MM.1S (cell line): ENCODE results near the gene NUP153.
A peak's percentile ranks its signal among the peaks of the same experiment; 100 is the strongest.

Experiments
- DNase-seq: peaks from one replicate; pipeline ENCODE4 v3.0.0-alpha.2; 2015
- H2AFZ ChIP-seq: fragments of 300-600 bp; sonication (generic); 2 replicates; pipeline ENCODE4 v1.6.0; 2016; ENCODE audit warnings: antibody characterized with exemption, low read length
- H3F3A ChIP-seq: fragments of 300-600 bp; sonication (generic); 2 replicates; pipeline ENCODE4 v1.6.1; 2016; ENCODE audit warnings: mild to moderate bottlenecking, antibody characterized with exemption, low read length, moderate library complexity, mixed read lengths; ENCODE audit not compliant: insufficient read depth
- H3K27ac ChIP-seq: fragments of 300-600 bp; sonication (generic); 2 replicates; pipeline ENCODE4 v1.5.1; 2016; ENCODE audit warnings: mild to moderate bottlenecking, low read length
- H3K27me3 ChIP-seq: fragments of 300-600 bp; sonication (generic); replicated peaks from 2 replicates; pipeline ENCODE4 v1.6.0; 2016; ENCODE audit warnings: low read length; ENCODE audit not compliant: insufficient read depth
- H3K36me3 ChIP-seq: fragments of 300-600 bp; sonication (generic); replicated peaks from 2 replicates; pipeline ENCODE4 v1.6.1; 2016; ENCODE audit warnings: mild to moderate bottlenecking, low read length, mixed read lengths; ENCODE audit not compliant: insufficient read depth
- H3K4me1 ChIP-seq: fragments of 300-600 bp; sonication (generic); 2 replicates; pipeline ENCODE4 v1.6.1; 2016; ENCODE audit warnings: low read length, mixed read lengths
- H3K4me2 ChIP-seq: fragments of 300-600 bp; sonication (generic); 2 replicates; pipeline ENCODE4 v1.6.0; 2016; ENCODE audit warnings: low read depth, low read length
- H3K4me3 ChIP-seq: fragments of 300-600 bp; sonication (generic); 2 replicates; pipeline ENCODE4 v1.5.1; 2016; ENCODE audit warnings: low read length, mixed read lengths
- H3K79me2 ChIP-seq: fragments of 300-600 bp; sonication (generic); 2 replicates; pipeline ENCODE4 v1.6.1; 2016; ENCODE audit warnings: mixed run types, low read length, mixed read lengths
- H3K9ac ChIP-seq: fragments of 300-600 bp; sonication (generic); 2 replicates; pipeline ENCODE4 v1.6.1; 2016; ENCODE audit warnings: low read length, mixed read lengths
- H3K9me2 ChIP-seq: fragments of 300-600 bp; sonication (generic); replicated peaks from 2 replicates; pipeline ENCODE4 v1.6.1; 2016; ENCODE audit warnings: mild to moderate bottlenecking, low read length, mixed read lengths; ENCODE audit not compliant: insufficient read depth
- H3K9me3 ChIP-seq: fragments of 300-600 bp; sonication (generic); replicated peaks from 2 replicates; pipeline ENCODE4 v1.6.1; 2016; ENCODE audit warnings: mild to moderate bottlenecking, low read length, mixed read lengths; ENCODE audit not compliant: insufficient read depth
- H4K20me1 ChIP-seq: fragments of 300-600 bp; sonication (generic); 2 replicates; pipeline ENCODE4 v1.6.1; 2016; ENCODE audit warnings: mild to moderate bottlenecking, low read length, moderate library complexity, mixed read lengths; ENCODE audit not compliant: insufficient read depth
- CTCF ChIP-seq: fragments of 300-600 bp; sonication (generic); IDR thresholded peaks from 2 replicates; pipeline ENCODE4 v1.5.1; 2016; ENCODE audit warnings: antibody characterized with exemption, low read length, mixed read lengths
- EZH2 ChIP-seq: fragments of 300-600 bp; sonication (generic); optimal IDR thresholded peaks from 2 replicates; pipeline ENCODE3; 2017; ENCODE audit warnings: low read depth, mild to moderate bottlenecking, antibody characterized with exemption, low read length, mixed read lengths
- EZH2phosphoT487 ChIP-seq: fragments of 300-600 bp; sonication (generic); IDR thresholded peaks from 2 replicates; pipeline ENCODE4 v1.6.1; 2018; ENCODE audit warnings: antibody characterized with exemption, low read length

Gene NUP153

GRCh38 chr6:17632934-17633333, 73.8 kb downstream of the NUP153 start:
- Histone ChIP-seq H3K27me3 (no peaks in the 10 kb centered on the region), H3K4me3 (no peak overlapping the region), H3K79me2 (peaks cover 74% of the 10 kb centered on the region), H3F3A (peaks cover 18% of the 10 kb centered on the region), H3K9me3 (no peaks in the 10 kb centered on the region), H3K9me2 (no peaks in the 10 kb centered on the region), H2AFZ (no peak overlapping the region), H3K27ac (no peak overlapping the region), H3K4me1 (peaks cover 27% of the 10 kb centered on the region), H3K9ac (no peak overlapping the region), H3K36me3 (no peaks in the 10 kb centered on the region; the same call in 1 of the 2 replicates), H3K4me2 (no peak overlapping the region), H4K20me1 (peaks cover 3% of the 10 kb centered on the region; the same call in 1 of the 2 replicates)
- TF ChIP-seq EZH2 (no peak), CTCF (no peak), EZH2phosphoT487 (no peak)
- DNase-seq, result no peak

DNA sequence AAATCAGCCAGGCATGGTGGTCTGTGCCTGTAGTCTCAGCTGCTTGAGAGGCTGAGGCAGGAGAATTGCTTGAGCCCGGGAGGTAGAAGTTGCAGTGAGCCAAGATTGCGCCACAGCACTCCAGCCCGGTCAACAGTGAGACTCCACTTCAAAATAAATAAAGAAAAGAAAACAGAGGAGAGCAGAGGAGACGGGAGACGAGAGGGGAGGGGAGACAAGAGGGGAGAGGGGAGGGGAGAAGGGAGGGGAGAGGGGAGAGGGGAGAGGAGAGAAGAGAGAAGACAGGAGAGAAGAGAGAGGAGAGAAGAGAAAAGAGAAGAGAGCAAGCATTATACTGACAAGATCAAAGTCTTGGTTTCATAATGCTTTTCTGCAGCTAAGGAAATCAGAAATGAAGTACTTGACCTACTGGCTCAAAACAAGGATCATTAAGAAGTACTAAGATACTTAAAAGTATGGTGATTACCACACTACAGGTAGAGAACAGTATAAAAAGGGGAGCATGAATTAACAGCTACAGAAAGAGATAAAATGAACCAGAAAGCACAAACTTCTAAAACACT, 76.1 kb downstream of the NUP153 start:
- H3K36me3 ChIP-seq, result peaks cover 9% of the 10 kb centered on the region; the same call in 1 of the 2 replicates
- no peak overlapping the region for H2AFZ ChIP-seq
- H3F3A ChIP-seq, result peaks cover 18% of the 10 kb centered on the region
- no peaks in the 10 kb centered on the region for H3K27me3 ChIP-seq
- peaks cover 6% of the 10 kb centered on the region; the same call in 1 of the 2 replicates for H4K20me1 ChIP-seq
- H3K4me1 ChIP-seq, result peaks cover 29% of the 10 kb centered on the region
- H3K9me3 ChIP-seq, result no peaks in the 10 kb centered on the region
- H3K9me2 ChIP-seq, result no peaks in the 10 kb centered on the region
- TF ChIP-seq EZH2 (no peak), CTCF (no peak), EZH2phosphoT487 (no peak)
- no peak overlapping the region for H3K27ac ChIP-seq
- H3K4me2 ChIP-seq, result no peak overlapping the region
- no peak for DNase-seq
- H3K9ac ChIP-seq, result no peak overlapping the region
- H3K4me3 ChIP-seq, result no peak overlapping the region
- peaks cover 75% of the 10 kb centered on the region for H3K79me2 ChIP-seq

- no peak overlapping the region for H3K9ac ChIP-seq
- peaks cover 6% of the 10 kb centered on the region; the same call in 1 of the 2 replicates for H4K20me1 ChIP-seq
- H3K9me3 ChIP-seq, result no peaks in the 10 kb centered on the region
- peaks cover 10% of the 10 kb centered on the region; the same call in 1 of the 2 replicates for H3K36me3 ChIP-seq
- H3K9me2 ChIP-seq, result no peaks in the 10 kb centered on the region
- peak overlapping the region; percentile 2; the same call in 1 of the 2 replicates for H3K4me2 ChIP-seq
- TF ChIP-seq EZH2, result no peak
- TF ChIP-seq CTCF, result no peak
- no peak for TF ChIP-seq EZH2phosphoT487
- peaks cover 29% of the 10 kb centered on the region for H3K4me1 ChIP-seq
- H3K27me3 ChIP-seq, result no peaks in the 10 kb centered on the region
- no peak overlapping the region for H2AFZ ChIP-seq
- H3K79me2 ChIP-seq, result peaks cover 75% of the 10 kb centered on the region
- peaks cover 18% of the 10 kb centered on the region for H3F3A ChIP-seq
- DNase-seq, result no peak
- no peak overlapping the region for H3K4me3 ChIP-seq
- H3K27ac ChIP-seq, result peak overlapping the region; percentile 57; the same call in 1 of the 2 replicates
Observed at GRCh38 chr6:17629824-17630510, 76.8 kb downstream of the NUP153 start.
